PC-3 (cell line): ENCODE results near the gene CAPN5. TPM values are rescaled to one million over a fixed set of nuclear protein-coding genes. Genes with fewer than 3 reads are reported as not detected.

ENCODE experiments used
- ATAC-seq: fragments of 200-7000 bp; cut with Tn5 transposase; 2 replicates; pipeline ENCODE4 v1.9.1; 2020; ENCODE audit warnings: mild to moderate bottlenecking, moderate library complexity
- BruUV-seq: library from RNA; stranded (reverse); fragments of 400-500 nt; replicated peaks from 2 replicates; lab custom pipeline; 2021; lab: Mats Ljungman, UMichigan
- CTCF ChIA-PET: fragments of 300-600 bp; sonication (Branson Sonifier 250); formaldehyde crosslinking; loops from one replicate; lab custom pipeline; 2022; ENCODE audit warnings: antibody characterized with exemption; lab: Charles Lee
- POLR2A ChIA-PET: fragments of 300-600 bp; sonication (Branson Sonifier 250); formaldehyde crosslinking; loops from one replicate; lab custom pipeline; 2022; ENCODE audit warnings: antibody characterized with exemption; ENCODE audit not compliant: unreplicated experiment; lab: Charles Lee
- DNase-seq: peaks from one replicate; pipeline ENCODE4 v3.0.0-alpha.2; 2015
- H2AFZ ChIP-seq: fragments of 300-600 bp; sonication (generic); 2 replicates; pipeline ENCODE4 v1.6.0; 2016; ENCODE audit warnings: antibody characterized with exemption, low read length
- H3F3A ChIP-seq: fragments of 300-600 bp; sonication (generic); one replicate; pipeline ENCODE4 v1.6.0; 2017; ENCODE audit warnings: antibody characterized with exemption, low read length, control low read depth, mild to moderate bottlenecking; ENCODE audit not compliant: unreplicated experiment
- H3K27ac ChIP-seq: fragments of 300-600 bp; sonication (generic); 2 replicates; pipeline ENCODE4 v1.5.1; 2016; ENCODE audit warnings: mild to moderate bottlenecking, low read length
- H3K27me3 ChIP-seq: fragments of 300-600 bp; sonication (generic); 2 replicates; pipeline ENCODE4 v1.6.1; 2016; ENCODE audit warnings: low read length, mixed read lengths
- H3K36me3 ChIP-seq: fragments of 300-600 bp; sonication (generic); 2 replicates; pipeline ENCODE4 v1.6.1; 2016; ENCODE audit warnings: low read depth, mixed run types, low read length, mixed read lengths
- H3K4me1 ChIP-seq: fragments of 300-600 bp; sonication (generic); 2 replicates; pipeline ENCODE4 v1.5.1; 2016; ENCODE audit warnings: low read length; ENCODE audit not compliant: insufficient read depth
- H3K4me2 ChIP-seq: fragments of 300-600 bp; sonication (generic); 2 replicates; pipeline ENCODE4 v1.6.0; 2016; ENCODE audit warnings: low read length
- H3K4me3 ChIP-seq: fragments of 300-600 bp; sonication (generic); 2 replicates; pipeline ENCODE4 v1.5.1; 2016; ENCODE audit warnings: mild to moderate bottlenecking, low read length, mixed read lengths
- H3K79me2 ChIP-seq: fragments of 300-600 bp; sonication (generic); 2 replicates; pipeline ENCODE4 v1.6.1; 2017; ENCODE audit warnings: low read length, mixed read lengths
- H3K9ac ChIP-seq: fragments of 300-600 bp; sonication (generic); 2 replicates; pipeline ENCODE4 v1.6.0; 2016; ENCODE audit warnings: mild to moderate bottlenecking, low read length
- H3K9me2 ChIP-seq: fragments of 300-600 bp; sonication (generic); replicated peaks from 2 replicates; pipeline ENCODE4 v1.6.1; 2016; ENCODE audit warnings: mixed run types, low read length, mixed read lengths
- H3K9me3 ChIP-seq: fragments of 300-600 bp; sonication (generic); 2 replicates; pipeline ENCODE4 v1.6.1; 2016; ENCODE audit warnings: low read length, mixed read lengths
- H4K20me1 ChIP-seq: fragments of 300-600 bp; sonication (generic); 2 replicates; pipeline ENCODE4 v1.6.1; 2016; ENCODE audit warnings: low read length, mixed read lengths
- EZH2 ChIP-seq: fragments of 300-600 bp; sonication (generic); IDR thresholded peaks from one replicate; pipeline ENCODE4 v1.6.1; 2017; ENCODE audit warnings: antibody characterized with exemption, mild to moderate bottlenecking, low read length; ENCODE audit not compliant: unreplicated experiment
- EZH2phosphoT487 ChIP-seq: fragments of 300-600 bp; sonication (generic); IDR thresholded peaks from 2 replicates; pipeline ENCODE4 v1.6.1; 2018; ENCODE audit warnings: mild to moderate bottlenecking, antibody characterized with exemption, low read length, borderline replicate concordance
- intact Hi-C: fragments of 100-400 bp; cut with micrococcal nuclease; formaldehyde crosslinking; loops from 2 replicates; pipeline ENCODE4 v1.9.0; 2023
- total RNA-seq: library from RNA; depleted of rRNA; stranded (reverse); fragments of >200 nt; gene quantifications from 2 replicates; pipeline ENCODE4 v1.2.3, GENCODE V29; 2014
- TF ChIP-seq, protein P1 (sequence below): fragments of 300-600 bp; sonication (generic); conservative IDR thresholded peaks from 2 replicates; pipeline ENCODE4 v1.5.1; 2017; ENCODE audit warnings: antibody characterized with exemption, low read depth, mild to moderate bottlenecking, low read length

CAPN5 gene
- total RNA-seq, 1 experiment from 2014 or later = 6.3 TPM

- Histone ChIP-seq H3K79me2 (no peaks in the 10 kb centered on the region), H3K4me1 (no peaks in the 10 kb centered on the region), H3K9ac (no peak overlapping the region), H3K4me2 (no peak overlapping the region), H3K36me3 (no peaks in the 10 kb centered on the region), H4K20me1 (no peaks in the 10 kb centered on the region), H3K4me3 (no peak overlapping the region), H3K27ac (no peak overlapping the region), H3K9me2 (no peaks in the 10 kb centered on the region), H3K9me3 (no peaks in the 10 kb centered on the region), H3F3A (no peaks in the 10 kb centered on the region), H3K27me3 (no peaks in the 10 kb centered on the region), H2AFZ (no peak overlapping the region)
- intact Hi-C loops = no loop called here
- ATAC-seq = no peak
- no peak for DNase-seq
- no TSS peak for BruUV-seq
- no peak for TF ChIP-seq EZH2phosphoT487
- TF ChIP-seq, protein P1, sequence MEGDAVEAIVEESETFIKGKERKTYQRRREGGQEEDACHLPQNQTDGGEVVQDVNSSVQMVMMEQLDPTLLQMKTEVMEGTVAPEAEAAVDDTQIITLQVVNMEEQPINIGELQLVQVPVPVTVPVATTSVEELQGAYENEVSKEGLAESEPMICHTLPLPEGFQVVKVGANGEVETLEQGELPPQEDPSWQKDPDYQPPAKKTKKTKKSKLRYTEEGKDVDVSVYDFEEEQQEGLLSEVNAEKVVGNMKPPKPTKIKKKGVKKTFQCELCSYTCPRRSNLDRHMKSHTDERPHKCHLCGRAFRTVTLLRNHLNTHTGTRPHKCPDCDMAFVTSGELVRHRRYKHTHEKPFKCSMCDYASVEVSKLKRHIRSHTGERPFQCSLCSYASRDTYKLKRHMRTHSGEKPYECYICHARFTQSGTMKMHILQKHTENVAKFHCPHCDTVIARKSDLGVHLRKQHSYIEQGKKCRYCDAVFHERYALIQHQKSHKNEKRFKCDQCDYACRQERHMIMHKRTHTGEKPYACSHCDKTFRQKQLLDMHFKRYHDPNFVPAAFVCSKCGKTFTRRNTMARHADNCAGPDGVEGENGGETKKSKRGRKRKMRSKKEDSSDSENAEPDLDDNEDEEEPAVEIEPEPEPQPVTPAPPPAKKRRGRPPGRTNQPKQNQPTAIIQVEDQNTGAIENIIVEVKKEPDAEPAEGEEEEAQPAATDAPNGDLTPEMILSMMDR = no peak
- TF ChIP-seq EZH2 = no peak
- ChIA-PET POLR2A (no interaction called here), CTCF (no interaction called here)
Observed at GRCh38 chr11:77149716-77150392, 83.1 kb downstream of the CAPN5 start.

DNA sequence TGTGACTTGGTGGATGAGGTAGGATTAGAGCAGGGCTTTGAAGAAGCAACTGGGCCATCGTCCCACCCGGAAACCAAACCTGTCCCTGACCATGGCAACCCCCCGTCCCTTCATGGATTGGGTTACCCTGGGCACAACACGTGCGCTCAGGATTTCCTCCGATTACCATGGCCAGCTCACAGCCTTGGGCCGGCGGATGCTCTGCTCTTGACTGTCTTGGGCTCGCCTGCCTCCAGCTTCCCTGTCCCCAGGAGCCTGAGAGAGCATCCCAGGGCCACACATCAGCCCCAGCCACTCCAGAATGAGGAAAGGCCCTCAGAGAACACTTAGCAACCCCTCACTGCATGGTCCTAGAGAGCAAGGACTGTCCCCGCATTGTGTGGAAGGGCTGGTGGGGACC is 84.1 kb downstream of the CAPN5 start:
- no peak for ATAC-seq
- ChIA-PET POLR2A (no interaction called here), CTCF (no interaction called here)
- Histone ChIP-seq H3K27ac (no peak overlapping the region), H2AFZ (no peak overlapping the region), H3K9me2 (no peaks in the 10 kb centered on the region), H3K79me2 (no peaks in the 10 kb centered on the region), H3F3A (no peaks in the 10 kb centered on the region), H3K4me1 (no peaks in the 10 kb centered on the region), H3K4me2 (no peak overlapping the region), H3K9me3 (no peaks in the 10 kb centered on the region), H3K27me3 (no peaks in the 10 kb centered on the region), H3K4me3 (no peak overlapping the region), H3K9ac (no peak overlapping the region), H3K36me3 (no peaks in the 10 kb centered on the region), H4K20me1 (no peaks in the 10 kb centered on the region)
- intact Hi-C loops = no loop called here
- DNase-seq = no peak
- BruUV-seq = no TSS peak
- TF ChIP-seq, protein P1 = no peak
- TF ChIP-seq EZH2phosphoT487 (no peak), EZH2 (no peak)

DNA sequence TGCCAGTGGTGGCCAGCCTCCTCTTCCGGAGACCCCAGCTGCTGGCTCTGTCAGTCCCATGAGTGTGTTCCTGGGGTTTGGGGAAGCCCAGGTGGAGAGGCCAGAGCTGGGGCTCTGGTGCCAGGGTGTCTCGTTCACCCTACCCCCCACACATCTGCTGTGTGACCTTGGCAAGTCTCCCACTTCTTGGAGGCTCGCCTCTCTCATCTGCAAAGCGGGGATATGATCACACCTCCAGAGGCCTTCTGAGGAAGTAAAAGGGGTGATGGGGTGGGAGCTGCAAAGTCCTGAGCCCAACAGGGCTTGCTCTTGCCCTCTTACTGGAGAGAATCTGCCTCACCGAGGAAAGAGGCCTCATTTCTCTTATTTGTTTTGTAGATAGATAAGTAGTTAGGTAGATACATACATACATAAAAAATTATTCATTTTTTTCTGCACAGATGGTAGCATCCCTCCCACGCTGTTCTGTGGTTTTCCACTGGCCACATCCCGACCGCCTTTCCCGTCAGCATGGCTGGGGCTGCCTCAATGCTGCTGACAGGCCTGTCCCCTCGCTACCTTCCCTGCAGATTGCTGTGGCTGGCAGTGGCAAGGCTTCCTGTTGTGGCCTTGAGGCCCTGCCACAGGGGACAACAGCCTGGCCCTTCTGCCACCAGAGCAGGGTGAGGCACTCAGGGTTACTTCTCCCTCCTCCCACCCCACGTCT is 85.2 kb downstream of the CAPN5 start:
- no peaks in the 10 kb centered on the region for H3K4me1 ChIP-seq
- H3K9me3 ChIP-seq = no peaks in the 10 kb centered on the region
- no peak overlapping the region for H3K27ac ChIP-seq
- no peak overlapping the region for H3K9ac ChIP-seq
- no peaks in the 10 kb centered on the region for H3K27me3 ChIP-seq
- H3K9me2 ChIP-seq = no peaks in the 10 kb centered on the region
- TF ChIP-seq EZH2 (no peak), EZH2phosphoT487 (no peak)
- TF ChIP-seq, protein P1 = no peak
- H4K20me1 ChIP-seq = no peaks in the 10 kb centered on the region
- POLR2A ChIA-PET = no interaction called here
- ATAC-seq = no peak
- H3K79me2 ChIP-seq = no peaks in the 10 kb centered on the region
- no peaks in the 10 kb centered on the region for H3K36me3 ChIP-seq
- H3F3A ChIP-seq = no peaks in the 10 kb centered on the region
- DNase-seq = no peak
- no peak overlapping the region for H3K4me3 ChIP-seq
- no TSS peak for BruUV-seq
- intact Hi-C loops = no loop called here
- no peak overlapping the region for H2AFZ ChIP-seq
- H3K4me2 ChIP-seq = no peak overlapping the region
- CTCF ChIA-PET = no interaction called here
